Keratinocyte (primary cell): ENCODE data around the gene DACT1. TPM values are rescaled to one million over a fixed set of nuclear protein-coding genes. Genes with fewer than 3 reads are reported as not detected.

ENCODE experiments used
- DNase-seq: peaks from one replicate; pipeline ENCODE4 v3.0.0-alpha.2; 2011; ENCODE audit warnings: low read depth, missing footprints, low spot score
- FAIRE-seq: peaks from 2 replicates; lab custom pipeline; 2011; peaks lifted over from hg19 to GRCh38; lab: Jason Lieb, UNC
- H2AFZ ChIP-seq: 2 replicates; pipeline ENCODE4 v1.6.0; 2012; ENCODE audit warnings: low read length, control low read depth, inconsistent platforms; ENCODE audit not compliant: control insufficient read depth
- H3K27ac ChIP-seq: 2 replicates; pipeline ENCODE4 v1.5.1; 2011; ENCODE audit warnings: low read length; ENCODE audit not compliant: control insufficient read depth, insufficient read depth
- H3K27me3 ChIP-seq: 3 replicates; pipeline ENCODE4 v1.6.0; 2011; ENCODE audit warnings: low read length; ENCODE audit not compliant: control insufficient read depth, insufficient read depth; ENCODE audit errors: extremely low read depth
- H3K36me3 ChIP-seq, 2 experiments: 2 replicates in 1 of 2; 3 replicates in 1 of 2; pipeline ENCODE4 v1.5.1; 2011; ENCODE audit warnings: low read length in 2 of 2, mild to moderate bottlenecking in 1 of 2; ENCODE audit not compliant: control insufficient read depth in 2 of 2, insufficient read depth in 2 of 2; ENCODE audit errors: extremely low read depth in 1 of 2
- H3K4me1 ChIP-seq: 3 replicates; pipeline ENCODE4 v1.5.1; 2011; ENCODE audit warnings: low read length; ENCODE audit not compliant: control insufficient read depth, insufficient read depth; ENCODE audit errors: extremely low read depth
- H3K4me2 ChIP-seq: 3 replicates; pipeline ENCODE4 v1.6.0; 2011; ENCODE audit warnings: low read depth, low read length; ENCODE audit not compliant: control insufficient read depth, insufficient read depth; ENCODE audit errors: extremely low read depth
- H3K4me3 ChIP-seq, 3 experiments: fragments of 200-600 bp in 1 of 3; sonication (generic) in 1 of 3; 2 replicates in 2 of 3; 3 replicates in 1 of 3; pipeline ENCODE4 v1.5.1; 2011 to 2016; ENCODE audit warnings: low read length in 3 of 3, mild to moderate bottlenecking in 3 of 3, control low read depth in 2 of 3, inconsistent platforms in 1 of 3, low read depth in 1 of 3, mixed read lengths in 1 of 3, mixed run types in 1 of 3, moderate library complexity in 1 of 3; ENCODE audit not compliant: control insufficient read depth in 2 of 3, insufficient read depth in 2 of 3; ENCODE audit errors: extremely low read depth in 1 of 3
- H3K79me2 ChIP-seq: 2 replicates; pipeline ENCODE4 v1.6.0; 2012; ENCODE audit warnings: low read length; ENCODE audit not compliant: control insufficient read depth, insufficient read depth
- H3K9ac ChIP-seq: 3 replicates; pipeline ENCODE4 v1.6.0; 2011; ENCODE audit warnings: low read length; ENCODE audit not compliant: control insufficient read depth, insufficient read depth; ENCODE audit errors: extremely low read depth
- H3K9me1 ChIP-seq: 3 replicates; pipeline ENCODE4 v1.6.0; 2011; ENCODE audit warnings: low read length; ENCODE audit not compliant: control insufficient read depth, insufficient read depth; ENCODE audit errors: extremely low read depth
- H3K9me3 ChIP-seq: 2 replicates; pipeline ENCODE4 v1.5.1; 2012; ENCODE audit warnings: low read depth, low read length; ENCODE audit not compliant: control insufficient read depth
- H4K20me1 ChIP-seq: 3 replicates; pipeline ENCODE4 v1.6.0; 2011; ENCODE audit warnings: low read length; ENCODE audit not compliant: control insufficient read depth, insufficient read depth; ENCODE audit errors: extremely low read depth
- CTCF ChIP-seq, 3 experiments: IDR thresholded peaks in 1 of 3; conservative IDR thresholded peaks in 1 of 3; optimal IDR thresholded peaks in 1 of 3; 2 replicates in 2 of 3; 3 replicates in 1 of 3; pipeline versions ENCODE3 to v1.5.1; 2011; ENCODE audit warnings: low read length in 3 of 3, mild to moderate bottlenecking in 3 of 3, moderate library complexity in 2 of 3, control low read depth in 1 of 3, inconsistent platforms in 1 of 3; ENCODE audit not compliant: insufficient read depth in 2 of 3; ENCODE audit errors: extremely low read depth in 1 of 3
- EZH2 ChIP-seq: IDR thresholded peaks from one replicate; pipeline ENCODE4 v1.6.1; 2012; ENCODE audit warnings: inconsistent platforms, mild to moderate bottlenecking, low read length, moderate library complexity
- dilution Hi-C: fragments of 300-500 bp; cut with MboI; formaldehyde crosslinking; loops from one replicate; pipeline ENCODE4 v1.7.0; 2020; ENCODE audit warnings: low sequenced_read_pairs; ENCODE audit not compliant: extremely low pct_ligation_motif_present
- polyA plus RNA-seq, 5 experiments: library from polyadenylated mRNA; depleted of rRNA in 3 of 5; stranded (reverse) in 3 of 5; stranded (forward) in 1 of 5; unstranded in 1 of 5; fragments of >200 nt; gene quantifications; 1 replicate in 1 of 5; 2 replicates in 3 of 5; 3 replicates in 1 of 5; pipeline versions ENCODE4 v1.2.1 to v1.2.3, GENCODE V29; 2011 to 2012; ENCODE audit warnings: missing spikeins in 2 of 5, low read depth in 1 of 5, low replicate concordance in 1 of 5

DACT1 gene
- polyA plus RNA-seq, 1 donor (not counting 4 experiments of a cell fraction or from before 2014, with no cell fraction given), result 0.10 TPM

GRCh38 chr14:58641509-58641908 lies 3.7 kb downstream of the DACT1 start:
- Histone ChIP-seq H3K9me1 (no peaks in the 10 kb centered on the region), H3K27me3 (peaks cover 21% of the 10 kb centered on the region), H3K27ac (no peak overlapping the region), H4K20me1 (peaks cover 2% of the 10 kb centered on the region), H3K4me1 (peaks cover 5% of the 10 kb centered on the region), H3K9me3 (no peaks in the 10 kb centered on the region), H3K4me3 (no peak overlapping the region), H3K4me2 (no peak overlapping the region), H3K79me2 (no peaks in the 10 kb centered on the region), H3K9ac (no peak overlapping the region), H2AFZ (no peak overlapping the region), H3K36me3 (no peaks in the 10 kb centered on the region)
- FAIRE-seq, result no peak
- dilution Hi-C loops, result no loop called here
- TF ChIP-seq CTCF (optimal IDR thresholded peaks at IDR 0.05 in 1 of 3, IDR thresholded peaks at IDR 0.05 in 1 of 3, conservative IDR thresholded peaks at IDR 0.05 in 1 of 3; ENCODE audit: extremely low read depth in 1 of 3, insufficient read depth in 2 of 3, low read length in 3 of 3) (peak; percentile 34 to 52 (median 45)), EZH2 (no peak)
- DNase-seq, result no peak

- DNase-seq (no peak), FAIRE-seq (no peak)
- H3K9me1 ChIP-seq, result no peaks in the 10 kb centered on the region
- H3K79me2 ChIP-seq, result no peaks in the 10 kb centered on the region
- no peaks in the 10 kb centered on the region for H3K36me3 ChIP-seq
- H3K27ac ChIP-seq, result no peak overlapping the region
- H3K9ac ChIP-seq, result no peak overlapping the region
- H4K20me1 ChIP-seq, result peaks cover 2% of the 10 kb centered on the region
- H2AFZ ChIP-seq, result no peak overlapping the region
- H3K27me3 ChIP-seq, result peaks cover 12% of the 10 kb centered on the region
- TF ChIP-seq EZH2, result no peak
- no peak for TF ChIP-seq CTCF (optimal IDR thresholded peaks at IDR 0.05 in 1 of 3, IDR thresholded peaks at IDR 0.05 in 1 of 3, conservative IDR thresholded peaks at IDR 0.05 in 1 of 3; ENCODE audit: extremely low read depth in 1 of 3, insufficient read depth in 2 of 3, low read length in 3 of 3)
- H3K9me3 ChIP-seq, result no peaks in the 10 kb centered on the region
- dilution Hi-C loops, result no loop called here
- peaks cover 3% of the 10 kb centered on the region for H3K4me1 ChIP-seq
- H3K4me2 ChIP-seq, result no peak overlapping the region
- no peak overlapping the region for H3K4me3 ChIP-seq
Observed at GRCh38 chr14:58643366-58643765, 5.6 kb downstream of the DACT1 start.
